HG03064 (cell line): Measurements from ENCODE around the gene SAMD8.
"Not testable (repeated sequence)": the region's sequence is repeated elsewhere in the genome, so short reads cannot be mapped to it uniquely, and the experiment has no call there.

ENCODE experiments used
- ATAC-seq: cut with Tn5 transposase; IDR thresholded peaks from one replicate; pipeline ENCODE4 v1.9.1; 2021; ENCODE audit warnings: low read depth; ENCODE audit not compliant: unreplicated experiment

The SAMD8 gene

GRCh38 chr10:75189266-75190096 lies 78.0 kb downstream of the SAMD8 start:
- ATAC-seq = no peak

DNA sequence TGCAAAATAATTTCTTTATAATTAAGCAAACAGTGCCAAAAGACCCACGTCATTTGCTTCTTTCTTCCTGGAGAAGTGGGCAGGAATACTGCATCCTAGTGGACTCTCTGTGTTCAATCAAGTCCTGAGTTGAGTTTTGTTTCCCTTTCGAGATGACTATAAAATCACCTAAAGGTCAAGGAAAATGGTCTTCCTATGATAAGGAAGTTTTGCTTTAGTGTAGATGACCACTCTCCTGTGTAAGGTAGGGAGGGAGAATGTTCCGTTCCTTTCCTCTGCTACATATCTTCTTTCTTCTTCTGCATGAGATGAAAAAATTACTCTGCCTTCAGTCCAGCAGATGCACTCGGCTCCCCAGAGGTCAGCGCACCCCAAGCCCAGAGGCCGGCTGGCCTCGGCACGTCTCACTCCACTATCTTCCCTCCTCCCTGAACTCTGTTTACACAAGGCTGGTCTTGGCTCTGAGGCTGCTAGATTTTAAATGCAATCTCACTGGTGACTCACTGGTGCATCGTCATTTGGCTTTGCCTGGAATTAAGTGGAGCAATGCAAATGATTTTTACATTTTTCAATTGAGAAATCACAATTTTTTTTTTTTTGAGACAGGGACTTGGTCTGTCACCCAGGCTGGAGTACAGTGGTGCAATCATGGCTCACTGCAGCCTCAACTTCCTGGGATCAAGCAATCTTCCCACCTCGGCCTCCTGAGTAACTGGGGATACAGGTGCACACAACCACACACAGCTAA lies 80.5 kb downstream of the SAMD8 start:
- no peak for ATAC-seq

DNA sequence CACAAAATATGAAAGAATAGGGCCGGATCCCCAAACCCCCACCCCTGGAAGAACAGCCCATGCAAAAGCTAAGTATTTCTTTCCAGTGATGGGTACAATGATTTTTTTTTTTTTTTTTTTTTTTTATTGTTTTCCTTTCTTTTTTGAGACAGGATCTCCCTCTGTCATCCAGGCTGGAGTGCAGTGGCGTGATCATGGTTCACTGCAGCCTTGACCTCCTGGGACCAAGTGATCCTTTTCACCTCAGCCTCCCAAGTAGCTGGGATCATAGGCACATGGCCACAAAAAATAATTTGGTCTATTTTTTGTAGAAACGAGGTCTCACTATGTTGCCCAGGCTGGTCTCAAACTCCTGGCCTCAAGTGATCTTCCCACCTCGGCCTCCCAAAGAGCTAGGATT lies 83.2 kb downstream of the SAMD8 start:
- ATAC-seq = not testable (repeated sequence)

DNA sequence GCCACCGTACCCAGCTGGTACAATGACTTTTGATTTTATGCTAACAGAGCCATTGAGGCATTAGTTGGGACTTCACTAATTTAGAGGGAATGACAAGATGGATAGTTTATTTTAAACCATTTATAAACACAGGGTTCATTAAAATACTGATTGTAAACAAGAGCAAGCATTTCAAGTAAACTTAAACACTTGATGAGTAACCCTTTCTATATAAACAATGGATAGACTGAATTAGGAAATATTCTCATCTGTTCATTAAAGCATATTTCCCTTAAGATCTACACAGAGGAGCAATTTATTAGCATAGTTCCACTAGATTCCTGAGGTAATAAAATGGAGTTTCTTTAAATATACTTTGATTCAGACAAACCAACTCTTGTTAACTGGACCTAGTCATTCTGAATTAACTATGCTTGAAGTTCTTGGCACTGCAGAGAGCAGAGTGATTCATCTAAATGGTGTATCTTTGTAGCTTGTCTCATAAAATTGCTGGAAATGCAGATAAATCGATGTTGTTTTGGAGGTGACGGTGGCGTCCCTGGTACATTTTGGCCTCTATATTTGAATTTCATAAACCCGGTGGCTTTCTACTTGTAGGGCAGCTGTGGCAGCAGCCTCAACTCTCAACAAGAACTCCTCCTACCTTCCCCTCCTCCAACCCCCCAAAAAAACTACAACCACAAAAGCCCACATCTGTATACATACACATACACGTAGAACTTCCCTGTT lies 83.7 kb downstream of the SAMD8 start:
- ATAC-seq = no peak

DNA sequence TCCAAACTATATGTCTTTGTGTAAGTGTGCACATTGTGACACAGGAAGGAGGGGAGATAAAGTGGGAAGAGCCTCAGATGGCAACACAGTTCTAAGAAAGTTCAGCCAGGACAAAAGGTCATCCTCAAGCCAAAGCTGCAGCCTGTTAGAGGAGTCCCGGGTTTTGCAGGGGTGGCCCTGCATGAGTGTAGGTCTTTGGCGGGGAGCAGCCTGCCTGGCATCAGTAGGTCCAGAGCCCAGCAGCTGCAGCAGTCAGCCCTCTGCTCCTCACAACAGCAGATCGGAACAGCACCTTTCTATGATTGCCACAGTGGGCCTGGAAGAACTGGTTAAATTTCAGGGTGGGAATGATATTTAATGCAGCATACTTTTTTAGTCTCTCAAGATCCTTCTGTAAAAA lies 85.6 kb downstream of the SAMD8 start:
- ATAC-seq = no peak

- no peak for ATAC-seq
Measured at GRCh38 chr10:75197906-75198305, 86.5 kb downstream of the SAMD8 start.

GRCh38 chr10:75199949-75200348 lies 88.5 kb downstream of the SAMD8 start:
- ATAC-seq = not testable (repeated sequence)

DNA sequence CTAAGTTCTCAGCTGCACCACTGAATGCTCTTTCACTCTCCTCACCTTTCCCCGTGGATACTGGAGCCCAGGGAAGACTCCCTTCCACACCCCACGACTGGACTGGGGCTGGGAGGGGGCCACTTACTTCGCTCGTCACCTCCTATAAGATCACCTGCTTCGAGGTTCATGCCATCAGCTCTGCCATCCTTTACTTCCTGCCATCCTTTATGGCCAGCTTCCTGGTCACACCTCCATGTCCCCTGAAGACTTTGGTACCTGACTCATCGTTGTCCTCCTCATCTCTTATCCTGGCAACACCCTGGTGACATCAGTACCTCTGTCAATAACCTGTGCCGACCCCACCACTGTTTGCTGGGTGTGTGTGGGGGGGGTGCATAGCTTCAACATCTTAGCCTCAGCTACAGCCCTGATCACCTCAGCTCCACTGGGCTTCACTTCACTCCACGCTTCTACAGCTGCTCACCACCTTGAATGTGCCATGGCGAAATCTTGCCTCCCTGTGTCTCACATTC lies 90.4 kb downstream of the SAMD8 start:
- no peak for ATAC-seq

GRCh38 chr10:75202321-75203045 lies 91.0 kb downstream of the SAMD8 start:
- no peak for ATAC-seq

DNA sequence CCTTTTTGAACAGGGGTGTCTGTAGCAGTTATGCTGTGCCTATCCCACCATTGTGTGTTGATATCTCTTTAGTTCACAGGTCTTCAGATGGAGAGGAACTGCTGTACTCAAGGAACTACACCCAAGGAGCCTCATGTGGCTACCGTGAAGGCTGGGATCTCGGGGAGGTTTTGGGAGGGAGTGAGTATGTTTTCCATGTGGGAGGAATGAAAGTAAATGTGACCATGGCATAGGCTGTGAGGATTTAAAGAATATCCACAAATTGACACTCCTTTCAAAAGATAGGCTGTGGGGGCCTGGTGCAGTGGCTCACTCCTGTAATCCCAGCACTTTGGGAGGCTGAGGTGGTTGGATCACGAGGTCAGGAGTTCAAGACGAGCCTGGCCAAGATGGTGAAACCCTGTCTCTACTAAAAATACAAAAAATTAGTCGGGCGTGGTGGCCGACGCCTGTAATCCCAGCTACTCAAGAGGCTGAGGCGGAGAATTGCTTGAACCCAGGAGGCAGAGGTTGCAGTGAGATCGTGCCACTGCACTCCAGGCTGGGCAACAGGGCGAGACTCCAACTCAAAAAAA lies 91.7 kb downstream of the SAMD8 start:
- not testable (repeated sequence) for ATAC-seq

GRCh38 chr10:75203724-75204123 lies 92.3 kb downstream of the SAMD8 start:
- ATAC-seq = no peak

DNA sequence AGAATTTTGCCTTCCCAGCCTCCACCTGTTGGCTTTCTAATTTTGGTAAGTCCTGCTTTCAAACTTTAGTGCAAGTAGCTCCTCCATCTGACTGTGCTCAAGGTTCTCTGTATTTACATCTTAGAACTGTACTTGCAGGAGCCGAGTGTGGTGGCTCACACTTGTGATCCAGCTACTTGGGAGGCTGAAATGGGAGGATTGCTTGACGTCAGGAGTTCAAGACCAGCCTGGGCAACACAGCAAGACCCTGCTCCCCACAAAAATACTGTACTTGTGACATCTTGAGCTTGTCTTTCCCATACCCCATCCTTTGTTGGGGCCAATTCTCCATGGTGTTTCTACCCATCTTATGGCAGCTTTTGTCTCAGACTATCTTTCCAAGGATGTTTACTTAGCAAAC lies 94.5 kb downstream of the SAMD8 start:
- no peak for ATAC-seq

- ATAC-seq = not testable (repeated sequence)
Measured at GRCh38 chr10:75206638-75207037, 95.2 kb downstream of the SAMD8 start.

GRCh38 chr10:75207079-75207856 lies 95.8 kb downstream of the SAMD8 start:
- ATAC-seq = no peak

GRCh38 chr10:75207857-75208144 lies 96.3 kb downstream of the SAMD8 start:
- no peak for ATAC-seq

DNA sequence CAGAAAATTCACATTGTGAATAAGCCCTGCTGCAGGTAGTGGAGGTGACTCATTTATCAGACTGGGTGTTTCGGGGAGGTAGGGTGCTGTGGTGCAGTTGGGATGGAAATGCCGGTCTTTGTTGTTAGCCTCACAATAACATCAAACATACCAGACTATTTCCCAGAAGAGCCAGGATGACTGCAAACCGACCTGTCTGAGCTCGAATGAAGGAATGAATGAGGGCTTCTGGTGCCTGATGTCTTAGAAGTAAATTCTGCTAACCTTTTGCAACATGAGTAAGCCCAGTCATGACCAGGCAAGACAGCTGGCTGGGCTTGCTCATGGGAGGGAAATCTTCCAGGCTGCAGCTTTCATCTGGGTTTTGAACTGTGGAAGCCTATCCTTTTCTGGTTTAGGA lies 96.7 kb downstream of the SAMD8 start:
- no peak for ATAC-seq

DNA sequence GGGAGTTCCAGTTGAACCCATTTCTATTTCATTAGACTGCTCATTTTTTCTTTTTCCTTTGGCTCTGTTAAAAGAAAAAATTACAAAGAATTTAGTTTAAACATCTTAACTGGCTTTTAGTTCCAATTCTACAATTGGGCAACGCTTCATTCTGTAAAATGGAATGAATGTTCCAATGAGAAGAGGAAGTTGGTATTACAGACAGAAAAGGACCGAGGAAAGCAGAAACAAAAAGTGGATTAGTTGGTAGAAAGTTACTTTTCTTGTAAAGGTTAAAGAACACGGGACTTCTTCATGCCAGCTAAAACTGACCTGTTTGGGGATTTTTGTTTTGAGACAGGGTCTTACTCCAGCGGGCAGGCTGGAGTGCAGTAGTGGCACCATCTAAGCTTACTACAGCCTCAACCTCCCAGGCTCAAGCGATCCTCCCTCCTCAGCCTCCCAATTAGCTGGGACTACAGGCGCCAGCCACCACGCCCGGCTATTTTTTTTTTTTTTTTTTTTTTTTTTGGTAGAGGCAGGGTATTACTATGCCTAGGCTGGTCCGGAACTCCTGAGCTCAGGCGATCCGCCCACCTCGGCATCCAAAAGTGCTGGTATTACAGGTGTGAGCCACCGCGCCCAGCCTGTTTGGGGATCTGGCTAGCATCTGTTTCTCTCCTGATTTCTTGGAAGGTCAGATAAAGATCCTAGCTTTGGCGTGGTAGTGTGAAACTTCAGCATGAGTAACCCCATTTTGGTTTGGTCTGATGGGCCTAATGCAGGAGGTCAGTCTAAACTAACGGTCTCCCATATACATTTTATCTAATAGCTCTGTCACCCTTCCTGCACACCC lies 97.8 kb downstream of the SAMD8 start:
- no peak for ATAC-seq

- peak; percentile 54 for ATAC-seq
Measured at GRCh38 chr10:75209921-75210281, 98.4 kb downstream of the SAMD8 start.
